Neural crest cell (in vitro differentiated cells): ENCODE data around the gene SLC38A1. TPM values are rescaled to one million over a fixed set of nuclear protein-coding genes. Genes with fewer than 3 reads are reported as not detected.

Experiments
- DNase-seq: peaks from one replicate; pipeline ENCODE4 v3.0.0; 2021; ENCODE audit warnings: low read depth, mixed read lengths, low spot score
- H3K27ac Mint-ChIP-seq: one replicate; pipeline ENCODE4 v1.8.0; 2021; ENCODE audit warnings: mild to moderate bottlenecking, mixed read lengths; ENCODE audit not compliant: unreplicated experiment
- H3K27me3 Mint-ChIP-seq: 2 replicates; pipeline ENCODE4 v1.8.0; 2021; ENCODE audit warnings: low read depth, mild to moderate bottlenecking, mixed read lengths
- H3K36me3 Mint-ChIP-seq: 2 replicates; pipeline ENCODE4 v1.8.0; 2021; ENCODE audit warnings: low read depth, mild to moderate bottlenecking, mixed read lengths
- H3K4me1 Mint-ChIP-seq: 2 replicates; pipeline ENCODE4 v1.8.0; 2021; ENCODE audit warnings: mixed read lengths
- H3K4me3 Mint-ChIP-seq: one replicate; pipeline ENCODE4 v1.8.0; 2021; ENCODE audit warnings: mild to moderate bottlenecking, mixed read lengths
- H3K9me3 Mint-ChIP-seq: 2 replicates; pipeline ENCODE4 v1.8.0; 2021; ENCODE audit warnings: mixed read lengths
- CTCF ChIP-seq: fragments of 200-600 bp; sonication (generic); conservative IDR thresholded peaks from 2 replicates; pipeline ENCODE4 v1.5.0; 2021; ENCODE audit warnings: antibody characterized with exemption, mild to moderate bottlenecking
- total RNA-seq: library from RNA; stranded (reverse); gene quantifications from 2 replicates; pipeline ENCODE4 v1.2.1, GENCODE V29; 2021

SLC38A1 gene
- total RNA-seq, 1 donor from 2014 or later = 129 TPM

DNA sequence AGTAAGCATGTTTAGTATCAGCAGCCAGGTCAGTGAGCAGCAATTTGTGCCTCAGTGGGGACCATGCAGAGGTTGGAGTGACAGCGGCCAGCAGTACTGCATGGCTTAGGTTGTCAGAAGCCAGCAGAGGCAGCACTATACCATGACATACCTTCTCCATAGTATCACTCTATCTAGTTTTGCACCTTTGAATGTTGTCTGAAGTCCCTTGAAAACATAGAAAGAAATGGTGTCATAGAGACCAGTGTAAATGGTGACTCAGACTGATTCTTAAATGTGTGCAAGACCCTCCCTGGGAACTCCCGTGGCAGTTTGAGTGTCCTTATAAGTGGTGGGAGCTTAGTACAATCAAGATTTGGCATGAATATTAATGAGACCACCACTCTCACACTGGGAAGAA lies 124.4 kb downstream of the SLC38A1 start:
- no peak for TF ChIP-seq CTCF
- Mint-ChIP-seq H3K36me3 (no peaks in the 10 kb centered on the region), H3K4me3 (no peak overlapping the region), H3K27me3 (peaks cover 4% of the 10 kb centered on the region), H3K27ac (no peak overlapping the region), H3K4me1 (peaks cover 8% of the 10 kb centered on the region), H3K9me3 (no peaks in the 10 kb centered on the region)
- DNase-seq = no peak

DNA sequence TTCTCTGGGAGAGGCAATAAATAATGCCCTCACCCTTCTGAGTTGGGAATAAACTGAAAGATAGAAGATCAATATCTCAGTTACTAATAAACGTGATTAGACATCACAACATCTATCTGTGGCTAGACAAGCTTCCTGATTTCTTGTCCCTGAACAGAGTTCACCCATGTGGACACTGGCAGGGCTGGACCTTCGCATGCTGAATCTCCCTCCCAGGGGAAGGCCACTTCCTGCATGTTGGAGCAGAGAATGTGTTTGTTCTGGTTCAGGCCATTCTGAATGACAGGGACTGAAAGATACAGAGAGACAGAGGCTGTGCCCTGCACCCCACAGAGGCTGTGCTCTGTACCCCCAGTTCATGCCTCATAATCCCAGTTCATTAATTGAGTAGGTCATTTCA lies 132.6 kb downstream of the SLC38A1 start:
- Mint-ChIP-seq H3K27me3 (peaks cover 16% of the 10 kb centered on the region), H3K36me3 (no peaks in the 10 kb centered on the region), H3K4me3 (no peak overlapping the region), H3K27ac (no peak overlapping the region), H3K9me3 (no peaks in the 10 kb centered on the region), H3K4me1 (no peaks in the 10 kb centered on the region)
- no peak for TF ChIP-seq CTCF
- no peak for DNase-seq

DNA sequence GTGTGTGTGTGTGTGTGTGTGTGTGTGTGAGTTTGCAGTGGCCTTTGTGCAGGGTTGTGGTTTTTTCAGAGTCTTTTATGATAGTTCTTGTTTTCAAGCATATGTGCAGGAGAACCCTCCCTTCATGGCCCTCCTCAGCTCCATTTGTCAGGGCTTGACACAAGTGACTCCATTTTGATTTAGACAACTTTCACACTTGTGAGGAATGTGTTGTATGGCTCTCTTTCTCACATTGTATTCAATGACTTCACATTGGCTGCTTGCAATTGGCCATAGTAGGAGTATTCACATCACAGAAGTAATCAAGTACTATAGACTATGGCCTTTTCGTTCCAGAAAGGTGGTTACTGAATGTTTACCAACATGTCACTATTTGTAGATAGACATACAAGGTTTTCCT lies 133.1 kb downstream of the SLC38A1 start:
- H3K27ac Mint-ChIP-seq = no peak overlapping the region
- no peak for TF ChIP-seq CTCF
- H3K9me3 Mint-ChIP-seq = no peaks in the 10 kb centered on the region
- no peak overlapping the region for H3K4me3 Mint-ChIP-seq
- H3K36me3 Mint-ChIP-seq = no peaks in the 10 kb centered on the region
- peaks cover 19% of the 10 kb centered on the region for H3K27me3 Mint-ChIP-seq
- H3K4me1 Mint-ChIP-seq = no peaks in the 10 kb centered on the region
- no peak for DNase-seq

DNA sequence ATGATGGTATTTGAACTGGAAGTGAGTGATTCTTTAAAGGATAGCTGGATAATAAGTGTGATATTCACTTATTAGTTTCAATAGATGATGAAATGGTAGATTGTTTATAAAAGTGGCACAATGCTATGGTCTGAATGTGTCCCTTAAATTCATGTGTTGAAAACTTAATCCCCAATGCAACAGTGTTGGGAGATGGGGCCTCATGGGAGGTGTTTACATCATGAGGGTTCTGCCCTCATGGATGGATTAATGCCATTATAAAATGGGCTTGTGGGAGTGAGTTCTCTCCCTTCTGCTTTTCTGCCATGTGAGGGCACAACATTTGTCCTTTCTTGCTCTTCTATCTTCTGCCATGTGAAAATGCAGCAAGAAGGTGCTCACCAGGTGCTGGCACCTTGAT lies 134.0 kb downstream of the SLC38A1 start:
- Mint-ChIP-seq H3K27ac (no peak overlapping the region), H3K4me1 (no peaks in the 10 kb centered on the region), H3K9me3 (no peaks in the 10 kb centered on the region), H3K36me3 (no peaks in the 10 kb centered on the region), H3K4me3 (no peak overlapping the region), H3K27me3 (peaks cover 17% of the 10 kb centered on the region)
- DNase-seq = no peak
- no peak for TF ChIP-seq CTCF

- H3K27ac Mint-ChIP-seq = no peak overlapping the region
- H3K4me1 Mint-ChIP-seq = no peaks in the 10 kb centered on the region
- no peak for DNase-seq
- TF ChIP-seq CTCF = no peak
- H3K27me3 Mint-ChIP-seq = peaks cover 14% of the 10 kb centered on the region
- H3K4me3 Mint-ChIP-seq = no peak overlapping the region
- no peaks in the 10 kb centered on the region for H3K9me3 Mint-ChIP-seq
- no peaks in the 10 kb centered on the region for H3K36me3 Mint-ChIP-seq
Measured at GRCh38 chr12:46134205-46134811, 134.5 kb downstream of the SLC38A1 start.
